Limb (tissue), 2 donors: Measurements from ENCODE around the gene GPM6B.
A peak's percentile ranks its signal among the peaks of the same experiment; 100 is the strongest.
"Not testable (repeated sequence)": the region's sequence is repeated elsewhere in the genome, so short reads cannot be mapped to it uniquely, and the experiment has no call there.

Source experiments
- DNase-seq, 2 donors: peaks; one replicate each; pipeline ENCODE4 v3.0.0-alpha.2; 2016; ENCODE audit errors: extremely low spot score in 2 of 2

The GPM6B gene

GRCh38 chrX:13732246-13733067 lies 84.4 kb downstream of the GPM6B start:
- DNase-seq: no peak

DNA sequence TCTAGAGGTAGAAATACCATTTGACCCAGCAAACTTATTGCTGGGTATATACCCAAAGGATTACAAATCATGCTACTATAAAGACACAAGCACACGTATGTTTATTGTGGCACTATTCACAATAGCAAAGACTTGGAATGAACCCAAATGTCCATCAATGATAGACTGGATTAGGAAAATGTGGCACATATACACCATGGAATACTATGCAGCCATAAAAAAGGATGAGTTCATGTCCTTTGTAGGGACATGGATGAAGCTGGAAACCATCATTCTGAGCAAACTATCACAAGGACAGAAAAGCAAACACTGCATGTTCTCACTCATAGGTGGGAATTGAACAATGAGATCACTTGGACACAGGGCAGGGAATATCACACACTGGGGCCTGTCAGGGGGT lies 86.4 kb downstream of the GPM6B start:
- not testable (repeated sequence) for DNase-seq

GRCh38 chrX:13726583-13726982 lies 90.3 kb downstream of the GPM6B start:
- not testable (repeated sequence) for DNase-seq

DNA sequence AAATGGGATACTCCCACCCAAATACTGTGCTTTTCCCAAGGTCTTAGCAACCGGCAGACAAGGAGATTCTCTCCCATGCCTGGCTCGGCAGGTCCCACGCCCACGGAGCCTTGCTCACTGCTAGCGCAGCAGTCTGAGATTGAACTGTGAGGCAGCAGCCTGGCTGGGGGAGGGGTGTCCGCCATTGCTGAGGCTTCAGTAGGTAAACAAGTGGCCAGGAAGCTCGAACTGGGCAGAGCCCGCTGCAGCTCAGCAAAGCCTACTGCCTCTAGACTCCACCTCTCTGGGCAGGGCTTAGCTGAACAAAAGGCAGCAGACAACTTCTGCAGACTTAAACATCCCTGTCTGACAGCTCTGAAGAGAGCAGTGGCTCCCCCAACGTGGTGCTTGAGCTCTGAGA lies 92.0 kb downstream of the GPM6B start:
- not testable (repeated sequence) for DNase-seq

GRCh38 chrX:13721819-13722519 lies 94.9 kb downstream of the GPM6B start:
- peak in 1 of 2 donors; percentile 47 for DNase-seq

DNA sequence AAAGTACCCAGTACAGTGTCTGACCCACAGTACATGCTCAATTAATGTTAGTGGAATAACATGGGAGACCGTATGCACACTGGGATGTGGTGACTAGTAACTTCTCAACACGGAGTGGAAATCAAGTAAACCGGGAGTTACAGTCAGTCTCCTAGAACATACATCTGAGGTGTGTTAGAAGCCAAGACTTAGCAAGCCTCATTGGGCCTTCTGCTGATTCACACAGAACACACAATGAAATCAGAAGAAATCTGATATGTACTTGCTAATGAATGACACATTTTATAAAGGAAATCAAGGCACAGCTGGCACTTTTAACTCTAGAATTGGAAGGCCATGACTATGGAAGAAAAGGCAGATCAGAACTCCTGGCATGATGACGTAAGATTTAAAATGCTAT lies 95.5 kb downstream of the GPM6B start:
- DNase-seq: no peak
